ENCODE data around the gene IFI27L2.

GRCh38 chr14:94126800-94127199 is 2.6 kb downstream of the IFI27L2 start:
- no peak for TF ChIP-seq EZH2 (IDR thresholded peaks at IDR 0.05; ENCODE audit: low read length, missing control alignments)
- TF ChIP-seq CTCF (conservative IDR thresholded peaks at IDR 0.05 in 1 of 2, IDR thresholded peaks at IDR 0.05 in 1 of 2; ENCODE audit: low read depth in 1 of 2, low read length in 2 of 2) = no peak
